Stimulated activated CD4-positive, alpha-beta T cell treated with anti-CD3 and anti-CD28 coated beads, Interleukin-2, amount 100 ng/mL, for 48 hours (primary cell): ENCODE results near the gene UCMA.
"Not testable (repeated sequence)": the region's sequence is repeated elsewhere in the genome, so short reads cannot be mapped to it uniquely, and the experiment has no call there.

Experiments
- DNase-seq, 2 donors: peaks; one replicate each; pipeline ENCODE4 v3.0.0-alpha.2; 2020

UCMA gene

GRCh38 chr10:13234172-13234571, at the start of gene UCMA:
Gene UCMA, minus strand, starts transcription at chr10:13234374. Its CDS starts 116 bp downstream, at chr10:13234258.
- DNase-seq = no peak

- DNase-seq = not testable (repeated sequence)
Observed at GRCh38 chr10:13282348-13282747, 48.2 kb upstream of the UCMA start.

GRCh38 chr10:13276749-13277365, 42.7 kb upstream of the UCMA start:
- no peak for DNase-seq

DNA sequence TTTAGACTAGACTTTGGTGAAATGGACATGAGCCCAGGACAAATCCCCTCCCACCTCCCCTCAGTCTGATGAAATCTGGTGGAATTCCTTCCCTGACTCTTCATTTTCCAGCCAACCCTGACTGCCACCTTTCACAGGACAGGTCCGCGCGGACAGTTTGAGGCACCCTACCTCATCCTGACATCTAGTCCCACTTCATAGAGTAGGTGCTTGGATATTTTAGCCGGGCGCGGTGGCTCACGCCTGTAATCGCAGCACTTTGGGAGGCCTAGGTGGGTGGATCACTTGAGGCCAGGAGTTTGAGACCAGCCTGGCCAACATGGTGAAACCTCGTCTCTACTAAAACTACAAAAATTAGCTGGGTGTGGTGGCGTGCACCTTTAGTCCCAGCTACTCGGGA, 42.0 kb upstream of the UCMA start:
- not testable (repeated sequence) for DNase-seq

- DNase-seq = no peak
Observed at GRCh38 chr10:13272164-13272571, 38.0 kb upstream of the UCMA start.

DNA sequence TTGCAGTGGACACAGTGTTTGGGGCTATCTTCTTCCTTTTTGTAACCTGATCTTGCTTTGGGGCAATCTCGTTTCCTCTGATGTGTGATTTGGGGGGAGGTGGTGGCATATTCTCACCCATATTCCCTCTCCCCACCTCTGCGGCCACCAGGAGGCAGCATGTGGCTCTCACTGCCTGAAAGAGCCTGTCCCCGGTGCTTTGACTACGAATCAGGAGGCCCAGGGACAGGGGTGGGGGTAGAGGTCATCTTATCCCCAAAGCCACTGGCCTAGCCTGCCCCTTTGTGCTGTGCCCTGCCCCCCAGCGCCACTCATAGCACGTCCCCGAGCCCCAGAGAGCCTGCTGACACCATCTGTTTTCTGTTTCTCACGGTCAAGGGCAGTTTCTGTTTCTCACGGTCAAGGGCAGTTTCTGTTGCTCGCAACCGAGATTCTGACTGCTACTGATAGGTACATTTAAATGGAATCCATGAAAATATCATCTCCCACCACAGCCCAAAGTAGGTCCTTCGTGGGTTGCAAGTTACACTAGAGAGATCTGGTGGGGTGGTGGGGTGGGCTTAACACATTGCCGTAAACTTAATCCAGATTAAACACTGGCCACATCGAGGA, 37.5 kb upstream of the UCMA start:
- DNase-seq = peak; percentile 29 to 33

DNA sequence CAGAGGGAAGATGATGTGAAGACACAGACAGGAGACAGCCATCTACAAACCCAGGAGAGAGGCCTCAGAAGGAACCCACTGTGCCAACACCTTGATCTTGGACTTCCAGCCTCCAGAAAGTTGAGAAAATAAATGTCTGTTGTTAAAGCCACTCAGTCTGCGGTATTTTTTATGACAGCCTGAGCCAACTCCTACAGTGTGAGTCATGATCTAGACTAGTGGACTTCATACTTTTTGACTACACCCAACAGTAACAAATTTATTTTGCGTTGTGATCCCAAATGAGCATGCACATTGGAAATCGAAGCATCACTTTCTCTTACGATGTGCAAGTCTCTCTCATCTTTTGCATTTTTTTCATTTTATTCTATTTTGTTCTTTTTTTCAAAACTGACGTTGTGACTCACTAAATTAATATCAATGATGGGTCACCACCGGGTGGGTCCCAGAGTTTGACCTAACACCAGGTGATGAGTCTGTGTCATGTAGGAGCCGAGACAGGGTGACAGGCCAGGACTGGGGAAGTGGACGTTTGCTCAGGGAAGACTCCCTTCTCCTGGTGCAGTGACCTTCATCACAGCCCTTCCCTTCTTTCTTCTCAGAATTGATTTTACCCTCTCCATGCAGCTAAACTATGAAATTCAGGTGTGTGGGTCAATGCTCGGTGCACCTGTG, 36.8 kb upstream of the UCMA start:
- no peak for DNase-seq

DNA sequence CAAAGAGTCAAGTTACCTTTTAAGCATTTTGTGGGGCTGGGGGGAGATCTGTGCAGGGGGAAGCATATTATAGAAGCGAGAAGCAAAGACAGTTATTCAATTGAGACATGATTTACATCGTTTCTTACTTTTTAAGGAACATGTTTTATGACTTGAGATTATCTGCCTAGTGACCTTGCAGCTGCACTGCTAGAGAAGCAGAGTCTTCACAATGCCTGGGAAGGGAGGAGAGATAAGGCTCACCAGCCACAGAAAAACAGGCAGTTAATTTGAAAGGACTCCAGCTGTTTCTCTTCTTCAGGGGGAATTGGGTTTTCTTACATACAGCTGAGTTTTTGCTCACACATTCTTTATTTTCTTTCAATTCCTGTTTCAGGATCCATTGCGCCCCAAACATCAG, 34.7 kb upstream of the UCMA start:
- DNase-seq = no peak

GRCh38 chr10:13268310-13268709, 34.1 kb upstream of the UCMA start:
- DNase-seq = no peak

- DNase-seq = no peak
Observed at GRCh38 chr10:13263591-13263990, 29.4 kb upstream of the UCMA start.

- no peak for DNase-seq
Observed at GRCh38 chr10:13262433-13262832, 28.3 kb upstream of the UCMA start.

- no peak for DNase-seq
Observed at GRCh38 chr10:13257621-13258140, 23.5 kb upstream of the UCMA start.

- no peak for DNase-seq
Observed at GRCh38 chr10:13256627-13257026, 22.5 kb upstream of the UCMA start.

DNA sequence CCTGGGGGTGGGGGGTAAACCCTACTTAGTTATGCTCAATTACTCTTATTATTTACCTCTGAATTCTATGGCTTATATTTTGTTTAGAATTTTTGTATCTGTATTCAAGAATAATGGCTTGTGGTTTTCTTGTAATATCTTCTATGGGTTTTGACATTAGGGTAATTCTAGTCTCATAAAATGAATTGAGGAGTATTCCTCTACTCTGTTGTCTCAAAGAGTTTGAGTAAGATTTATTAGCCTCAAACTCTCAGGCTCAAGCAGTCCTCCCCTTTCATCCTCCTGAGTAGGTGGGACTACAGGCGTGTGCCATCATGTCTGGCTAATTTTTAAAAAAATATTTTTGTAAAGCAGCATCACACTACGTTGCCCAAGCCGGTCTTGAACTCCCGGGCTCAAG, 19.6 kb upstream of the UCMA start:
- no peak for DNase-seq

GRCh38 chr10:13247784-13248183, 13.6 kb upstream of the UCMA start:
- no peak for DNase-seq

DNA sequence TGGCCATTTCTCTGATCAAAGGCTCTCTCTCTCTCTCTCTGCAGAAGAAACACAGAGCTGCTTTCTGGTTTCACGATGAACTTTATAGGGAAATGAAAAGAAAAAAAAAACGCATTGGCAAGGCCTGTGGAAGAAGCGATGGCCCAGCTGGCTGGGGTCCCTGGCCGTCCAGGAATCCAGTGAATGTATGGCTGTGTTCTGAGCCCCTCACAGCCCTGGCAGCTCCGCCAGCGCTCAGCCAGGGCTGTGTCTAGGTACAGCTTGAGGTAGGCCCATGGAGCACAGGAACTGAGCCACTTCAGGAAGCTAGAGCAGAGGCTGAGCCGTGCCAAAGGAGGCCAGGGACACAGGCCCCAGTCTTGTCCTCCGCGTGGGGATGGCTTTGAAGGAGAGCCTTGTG, 13.1 kb upstream of the UCMA start:
- DNase-seq = no peak

DNA sequence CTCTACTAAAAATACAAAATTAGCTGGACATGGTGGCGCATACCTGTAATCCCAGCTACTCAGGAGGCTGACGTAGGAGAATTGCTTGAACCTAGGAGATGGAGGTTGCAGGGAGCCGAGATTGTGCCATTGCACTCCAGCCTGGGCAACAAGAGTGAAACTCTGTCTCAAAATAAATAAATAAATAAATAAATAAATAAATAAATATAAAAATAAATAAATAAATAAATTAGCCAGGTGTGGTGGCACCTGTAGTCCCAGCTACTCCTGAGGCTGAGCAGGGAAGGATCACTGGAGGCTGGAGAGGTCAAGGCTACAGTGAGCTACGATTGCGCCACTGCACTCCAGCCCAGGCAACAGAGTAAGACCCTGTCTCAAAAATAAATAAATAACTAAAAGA, 8.1 kb upstream of the UCMA start:
- not testable (repeated sequence) for DNase-seq

- DNase-seq = no peak
Observed at GRCh38 chr10:13241613-13242012, 7.4 kb upstream of the UCMA start.

DNA sequence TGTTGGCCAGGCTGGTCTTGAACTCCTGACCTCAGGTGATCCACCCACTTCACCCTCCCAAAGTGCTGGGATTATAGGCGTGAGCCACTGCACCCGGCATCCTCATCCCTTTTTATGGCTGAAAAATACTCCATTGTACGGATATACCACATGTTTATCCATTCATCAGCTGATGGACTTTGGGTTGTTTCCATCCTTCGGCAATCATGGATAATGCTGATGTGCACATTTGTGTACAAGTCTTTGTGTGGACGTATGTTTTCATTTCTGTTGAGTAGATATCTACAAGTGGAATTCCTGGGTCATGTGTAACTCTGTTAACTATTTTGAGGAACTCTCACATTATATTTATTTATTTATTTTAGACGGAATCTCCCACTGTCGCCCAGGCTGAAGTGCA, 5.7 kb upstream of the UCMA start:
- no peak for DNase-seq

DNA sequence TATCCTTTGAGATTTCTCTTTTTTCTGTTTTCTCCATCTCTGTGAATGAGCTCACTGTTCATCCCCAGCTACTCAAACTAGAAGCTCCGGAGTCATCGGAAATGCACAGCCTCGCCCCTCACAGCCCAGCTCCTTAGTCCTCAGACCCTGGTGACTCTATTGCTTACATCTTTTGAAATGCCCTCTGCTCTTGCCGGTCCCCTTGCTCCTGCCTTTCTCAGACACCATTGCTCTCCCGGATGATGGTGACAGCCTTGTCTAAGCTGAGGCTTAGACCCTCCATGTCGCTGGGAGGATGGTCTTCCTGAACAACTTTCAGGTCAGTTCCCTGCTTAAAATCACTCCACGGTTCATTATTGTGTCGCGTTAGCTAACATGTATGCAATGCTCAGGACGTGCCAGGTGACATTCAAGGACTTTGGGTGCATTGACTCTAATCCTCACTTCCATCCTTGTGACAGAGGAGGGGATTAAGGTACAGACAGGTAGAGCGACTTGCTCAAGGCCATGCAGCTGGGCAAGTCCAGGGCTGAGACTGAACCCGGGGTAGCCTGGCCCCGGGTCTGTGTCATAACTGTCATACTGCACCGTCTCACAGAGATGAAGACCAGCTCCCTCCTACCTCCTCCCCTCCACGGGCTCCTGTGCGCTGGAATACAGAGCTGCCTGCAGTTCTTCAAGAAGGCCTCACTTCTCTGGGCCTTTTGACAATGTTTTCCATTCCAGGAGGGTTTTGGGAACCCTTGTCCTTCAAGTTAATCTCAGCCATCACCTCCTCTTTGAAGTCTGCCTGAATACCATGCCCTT, 4.3 kb upstream of the UCMA start:
- DNase-seq = no peak

DNA sequence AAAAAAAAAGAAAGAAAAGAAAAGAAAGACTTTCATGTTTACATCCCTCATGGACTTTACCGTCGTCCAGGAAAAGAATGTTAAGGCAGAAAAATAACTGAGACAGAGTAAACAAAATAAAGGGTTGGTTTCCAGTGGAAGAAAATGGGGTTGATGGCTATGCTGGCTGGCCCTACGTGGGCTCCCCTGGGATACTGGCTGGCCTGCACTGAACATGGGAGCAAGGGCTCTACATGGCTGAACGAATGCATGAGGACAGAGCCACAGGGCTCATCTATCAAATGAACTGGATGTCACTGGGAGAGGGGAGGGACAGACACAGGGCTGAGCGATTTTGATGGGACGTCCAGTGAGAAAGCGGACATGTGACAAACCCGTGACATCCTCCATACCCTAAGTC, 2.5 kb upstream of the UCMA start:
- no peak for DNase-seq

DNA sequence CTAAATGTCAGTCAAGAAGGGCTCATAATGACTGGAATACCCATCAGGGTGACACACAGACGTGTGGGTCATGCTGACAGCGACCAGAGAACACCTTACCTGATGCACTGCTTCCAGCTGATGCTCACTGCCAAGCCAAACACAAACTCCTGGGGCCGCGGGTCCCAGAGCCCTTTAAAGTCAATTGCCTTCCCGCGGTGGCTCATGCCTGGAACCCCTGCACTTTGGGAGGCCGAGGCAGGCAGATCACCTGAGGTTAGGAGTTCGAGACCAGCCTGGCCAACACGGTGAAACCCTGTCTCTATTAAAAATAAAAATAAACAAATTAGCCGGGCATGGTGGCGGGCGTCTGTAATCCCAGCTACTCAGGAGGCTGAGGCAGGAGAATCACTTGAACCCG, 562 bp upstream of the UCMA start:
- DNase-seq = not testable (repeated sequence)

DNA sequence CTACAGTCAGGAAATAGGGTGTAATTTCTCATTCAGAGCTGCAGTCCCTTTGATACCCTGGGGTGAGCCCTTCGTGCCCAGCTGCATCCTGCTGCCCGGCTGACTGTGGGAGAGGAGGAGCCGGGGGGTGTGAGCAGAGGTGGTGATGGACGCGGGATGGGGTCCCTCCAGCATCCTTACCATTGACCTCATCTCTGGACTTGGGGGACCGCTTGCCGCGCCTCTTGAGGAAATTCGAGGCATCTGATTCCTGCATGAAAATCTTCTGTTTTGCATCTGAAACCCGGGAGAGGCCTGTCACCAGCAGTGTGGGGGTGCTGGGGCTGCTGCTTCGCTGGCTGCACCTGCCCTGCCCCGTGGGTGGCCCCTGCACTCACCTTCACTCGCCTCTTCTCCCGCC, 816 bp downstream of the UCMA start:
- DNase-seq = no peak
